H1 (cell line): Measurements from ENCODE around the gene ISY1. TPM values are rescaled to one million over a fixed set of nuclear protein-coding genes. Genes with fewer than 3 reads are reported as not detected.

ENCODE experiments used
- CTCF ChIA-PET: fragments of 300-600 bp; sonication (Branson Sonifier 250); formaldehyde crosslinking; loops from one replicate; lab custom pipeline; 2021; ENCODE audit not compliant: partially characterized antibody; lab: Charles Lee
- POLR2A ChIA-PET: fragments of 300-600 bp; sonication (Branson Sonifier 250); formaldehyde crosslinking; loops from one replicate; lab custom pipeline; 2021; ENCODE audit warnings: inconsistent platforms; ENCODE audit not compliant: partially characterized antibody; lab: Charles Lee
- DNase-seq, 2 experiments: peaks; one replicate each; pipeline versions ENCODE4 v3.0.0 to v3.0.0-alpha.2; 2010 to 2022; ENCODE audit warnings: low spot score in 2 of 2, low read depth in 1 of 2, mixed read lengths in 1 of 2
- FAIRE-seq: peaks from 2 replicates; lab custom pipeline; 2011; peaks lifted over from hg19 to GRCh38; lab: Jason Lieb, UNC
- H2AFZ ChIP-seq: 2 replicates; pipeline ENCODE4 v1.8.1; 2012; ENCODE audit warnings: low read length, inconsistent platforms
- H2AK5ac ChIP-seq: 2 replicates; pipeline ENCODE4 v1.6.1; 2013; ENCODE audit warnings: low read depth, low read length
- H2BK120ac ChIP-seq: replicated peaks from 2 replicates; pipeline ENCODE3; 2013; ENCODE audit warnings: low read depth, low read length, inconsistent platforms
- H2BK12ac ChIP-seq: 2 replicates; pipeline ENCODE4 v1.6.1; 2013; ENCODE audit warnings: low read depth, low read length
- H2BK15ac ChIP-seq: 2 replicates; pipeline ENCODE4 v1.6.1; 2013; ENCODE audit warnings: low read length
- H2BK20ac ChIP-seq: 2 replicates; pipeline ENCODE4 v1.6.1; 2013; ENCODE audit warnings: low read length
- H2BK5ac ChIP-seq: 2 replicates; pipeline ENCODE4 v1.6.1; 2013; ENCODE audit warnings: low read depth, low read length
- H3K14ac ChIP-seq: 2 replicates; pipeline ENCODE4 v1.6.1; 2013; ENCODE audit warnings: inconsistent platforms; ENCODE audit not compliant: insufficient read length
- H3K18ac ChIP-seq: 2 replicates; pipeline ENCODE4 v1.6.1; 2013; ENCODE audit warnings: low read length; ENCODE audit errors: extremely low read depth
- H3K23ac ChIP-seq: 2 replicates; pipeline ENCODE4 v1.6.1; 2013; ENCODE audit warnings: inconsistent platforms; ENCODE audit not compliant: insufficient read length
- H3K23me2 ChIP-seq: 2 replicates; pipeline ENCODE4 v1.6.1; 2013; ENCODE audit warnings: low read depth, low read length
- H3K27ac ChIP-seq: 2 replicates; pipeline ENCODE4 v1.6.1; 2011; ENCODE audit warnings: low read depth, low read length, inconsistent platforms
- H3K27me3 ChIP-seq, 4 experiments: replicated peaks in 1 of 4; 1 replicate in 1 of 4; 2 replicates in 3 of 4; pipeline versions ENCODE4 v1.6.1 to v1.8.1; 2011 to 2013; ENCODE audit warnings: low read length in 3 of 4, mild to moderate bottlenecking in 3 of 4, inconsistent platforms in 2 of 4, mixed read lengths in 2 of 4, moderate library complexity in 1 of 4; ENCODE audit not compliant: control insufficient read depth in 3 of 4, insufficient read depth in 3 of 4; ENCODE audit errors: extremely low read depth in 1 of 4
- H3K36me3 ChIP-seq, 4 experiments: 2 replicates each; pipeline versions ENCODE4 v1.6.1 to v1.8.1; 2011 to 2013; ENCODE audit warnings: mild to moderate bottlenecking in 4 of 4, low read length in 3 of 4, moderate library complexity in 2 of 4, control low read depth in 1 of 4, inconsistent platforms in 1 of 4; ENCODE audit not compliant: insufficient read depth in 4 of 4, control insufficient read depth in 2 of 4
- H3K4ac ChIP-seq: replicated peaks from 2 replicates; pipeline ENCODE3; 2013; ENCODE audit warnings: low read length, low read depth, mixed read lengths, inconsistent platforms; ENCODE audit not compliant: insufficient read length
- H3K4me1 ChIP-seq, 4 experiments: replicated peaks in 1 of 4; 1 replicate in 1 of 4; 2 replicates in 3 of 4; pipeline versions ENCODE4 v1.6.1 to v1.8.1; 2011 to 2013; ENCODE audit warnings: low read length in 3 of 4, inconsistent platforms in 2 of 4, mixed read lengths in 1 of 4; ENCODE audit not compliant: insufficient read depth in 4 of 4, control insufficient read depth in 3 of 4
- H3K4me2 ChIP-seq, 2 experiments: 2 replicates each; pipeline versions ENCODE4 v1.6.1 to v1.8.1; 2011 to 2013; ENCODE audit warnings: low read depth in 2 of 2, low read length in 2 of 2, control low read depth in 1 of 2, inconsistent platforms in 1 of 2, mild to moderate bottlenecking in 1 of 2; ENCODE audit not compliant: insufficient read depth in 1 of 2
- H3K4me3 ChIP-seq, 4 experiments: fragments of 200-600, 300-600 bp in 1 of 4; sonication (generic), shearing (Covaris generic), sonication (Bioruptor Twin) in 1 of 4; 2 replicates each; pipeline versions ENCODE4 v1.5.1 to v1.8.1; 2011 to 2016; ENCODE audit warnings: low read length in 4 of 4, low read depth in 3 of 4, control low read depth in 2 of 4, inconsistent platforms in 2 of 4, mild to moderate bottlenecking in 2 of 4, mixed read lengths in 1 of 4, moderate library complexity in 1 of 4; ENCODE audit not compliant: insufficient read depth in 2 of 4; ENCODE audit errors: extremely low read depth in 1 of 4
- H3K56ac ChIP-seq: replicated peaks from 2 replicates; pipeline ENCODE3; 2013; ENCODE audit warnings: low read depth, mild to moderate bottlenecking, mixed read lengths, low read length, inconsistent platforms; ENCODE audit not compliant: insufficient read length
- H3K79me1 ChIP-seq: 2 replicates; pipeline ENCODE4 v1.6.1; 2013; ENCODE audit warnings: low read depth, low read length, control low read depth
- H3K79me2 ChIP-seq, 2 experiments: 2 replicates each; pipeline versions ENCODE4 v1.6.1 to v1.8.1; 2012 to 2013; ENCODE audit warnings: low read length in 2 of 2, mild to moderate bottlenecking in 2 of 2, inconsistent platforms in 1 of 2; ENCODE audit not compliant: insufficient read depth in 2 of 2, control insufficient read depth in 1 of 2
- H3K9ac ChIP-seq, 4 experiments: replicated peaks in 1 of 4; 1 replicate in 1 of 4; 2 replicates in 3 of 4; pipeline versions ENCODE4 v1.6.1 to v1.8.1; 2011 to 2013; ENCODE audit warnings: low read depth in 3 of 4, low read length in 3 of 4, control low read depth in 2 of 4, mild to moderate bottlenecking in 2 of 4, moderate library complexity in 2 of 4, inconsistent platforms in 1 of 4; ENCODE audit errors: extremely low read depth in 1 of 4
- H3K9me3 ChIP-seq, 2 experiments: 2 replicates each; pipeline versions ENCODE4 v1.6.1 to v1.8.1; 2012 to 2013; ENCODE audit warnings: mild to moderate bottlenecking in 2 of 2, moderate library complexity in 2 of 2, control low read depth in 1 of 2, inconsistent platforms in 1 of 2, low read depth in 1 of 2, low read length in 1 of 2, mixed read lengths in 1 of 2; ENCODE audit not compliant: insufficient read depth in 2 of 2
- H4K20me1 ChIP-seq, 2 experiments: replicated peaks in 1 of 2; 2 replicates each; pipeline versions ENCODE3 to v1.8.1; 2011 to 2013; ENCODE audit warnings: inconsistent platforms in 2 of 2, low read length in 2 of 2, mild to moderate bottlenecking in 1 of 2; ENCODE audit not compliant: insufficient read depth in 2 of 2, control insufficient read depth in 1 of 2
- H4K5ac ChIP-seq: 2 replicates; pipeline ENCODE4 v1.6.1; 2013; ENCODE audit warnings: low read length, low read depth, mixed read lengths, inconsistent platforms; ENCODE audit not compliant: insufficient read length
- H4K8ac ChIP-seq: 2 replicates; pipeline ENCODE4 v1.8.0; 2013; ENCODE audit warnings: mild to moderate bottlenecking, moderate library complexity, low read length, inconsistent platforms; ENCODE audit not compliant: insufficient read depth; ENCODE audit errors: extremely low read depth
- H4K91ac ChIP-seq: replicated peaks from 2 replicates; pipeline ENCODE3; 2013; ENCODE audit warnings: low read length, mixed read lengths, inconsistent platforms; ENCODE audit not compliant: insufficient read length
- ASH2L ChIP-seq: fragments of 200-600, 300-600 bp; sonication (generic); IDR thresholded peaks from one replicate; pipeline ENCODE4 v1.7.1; 2017; ENCODE audit warnings: low read length
- HDAC6 ChIP-seq: IDR thresholded peaks from one replicate; pipeline ENCODE4 v1.7.1; 2012; ENCODE audit warnings: low read depth, mild to moderate bottlenecking, inconsistent platforms, low read length, moderate library complexity
- PHF8 ChIP-seq: fragments of 200-600 bp; sonication (generic); conservative IDR thresholded peaks from 2 replicates; pipeline ENCODE4 v1.7.1; 2012; ENCODE audit warnings: low read depth, mild to moderate bottlenecking, inconsistent platforms, low read length, moderate library complexity
- POLR2AphosphoS5 ChIP-seq: IDR thresholded peaks from 2 replicates; pipeline ENCODE4 v1.6.1; 2011; ENCODE audit warnings: low read depth, low read length
- RAD21 ChIP-seq, 2 experiments: IDR thresholded peaks in 1 of 2; conservative IDR thresholded peaks in 1 of 2; 2 replicates each; pipeline ENCODE4 v1.6.1; 2011; ENCODE audit warnings: low read depth in 2 of 2, low read length in 2 of 2, improper control_type of control experiment in 1 of 2, inconsistent platforms in 1 of 2, mild to moderate bottlenecking in 1 of 2, moderate library complexity in 1 of 2
- WGBS, 2 experiments: shearing (Covaris generic) in 1 of 2; methylation state at CpG; one replicate each; pipeline versions ENCODE4 v1.1.6 to v1.1.7; 2013 to 2015; ENCODE audit warnings: low lambda C conversion rate in 2 of 2, mixed read lengths in 2 of 2, inconsistent platforms in 1 of 2, low coverage in 1 of 2, missing lambda C conversion rate in 1 of 2; ENCODE audit not compliant: insufficient replicate concordance in 2 of 2, insufficient coverage in 1 of 2, insufficient read length in 1 of 2; ENCODE audit errors: extremely low coverage in 1 of 2, missing lambda C conversion rate in 1 of 2; 5-methylcytosine and 5-hydroxymethylcytosine counted together
- polyA plus RNA-seq, 7 experiments: library from polyadenylated mRNA; depleted of rRNA in 3 of 7; stranded (reverse) in 5 of 7; unstranded in 2 of 7; fragments of >200 nt in 5 of 7; fragments of 200-250 nt in 2 of 7; gene quantifications; 1 replicate in 5 of 7; 2 replicates in 1 of 7; 4 replicates in 1 of 7; pipeline versions ENCODE4 v1.2.1 to v1.2.3, GENCODE V29; 2011 to 2013; ENCODE audit warnings: missing spikeins in 2 of 7, mixed read lengths in 2 of 7
- total RNA-seq: library from RNA; stranded (reverse); fragmentation: NEBNext Ultra II Directional; extraction: Animal tissue kit (Norgen Biotek cat#: 25700); gene quantifications from 2 replicates; pipeline ENCODE4 v1.2.1, GENCODE V29; 2021
- TF ChIP-seq, protein P1 (sequence below), 3 experiments: IDR thresholded peaks; 1 replicate in 2 of 3; 2 replicates in 1 of 3; pipeline versions ENCODE4 v1.5.1 to v1.6.1; 2011; ENCODE audit warnings: low read length in 3 of 3, mild to moderate bottlenecking in 3 of 3, inconsistent platforms in 2 of 3, low read depth in 1 of 3, moderate library complexity in 1 of 3; ENCODE audit not compliant: insufficient read depth in 1 of 3; ENCODE audit errors: control extremely low read depth in 1 of 3

Gene ISY1
- total and polyA plus RNA-seq, 2 of the 8 experiments (the other 6 are each of a cell fraction or from before 2014, with no cell fraction given) = 16.6 to 38.7 TPM

DNA sequence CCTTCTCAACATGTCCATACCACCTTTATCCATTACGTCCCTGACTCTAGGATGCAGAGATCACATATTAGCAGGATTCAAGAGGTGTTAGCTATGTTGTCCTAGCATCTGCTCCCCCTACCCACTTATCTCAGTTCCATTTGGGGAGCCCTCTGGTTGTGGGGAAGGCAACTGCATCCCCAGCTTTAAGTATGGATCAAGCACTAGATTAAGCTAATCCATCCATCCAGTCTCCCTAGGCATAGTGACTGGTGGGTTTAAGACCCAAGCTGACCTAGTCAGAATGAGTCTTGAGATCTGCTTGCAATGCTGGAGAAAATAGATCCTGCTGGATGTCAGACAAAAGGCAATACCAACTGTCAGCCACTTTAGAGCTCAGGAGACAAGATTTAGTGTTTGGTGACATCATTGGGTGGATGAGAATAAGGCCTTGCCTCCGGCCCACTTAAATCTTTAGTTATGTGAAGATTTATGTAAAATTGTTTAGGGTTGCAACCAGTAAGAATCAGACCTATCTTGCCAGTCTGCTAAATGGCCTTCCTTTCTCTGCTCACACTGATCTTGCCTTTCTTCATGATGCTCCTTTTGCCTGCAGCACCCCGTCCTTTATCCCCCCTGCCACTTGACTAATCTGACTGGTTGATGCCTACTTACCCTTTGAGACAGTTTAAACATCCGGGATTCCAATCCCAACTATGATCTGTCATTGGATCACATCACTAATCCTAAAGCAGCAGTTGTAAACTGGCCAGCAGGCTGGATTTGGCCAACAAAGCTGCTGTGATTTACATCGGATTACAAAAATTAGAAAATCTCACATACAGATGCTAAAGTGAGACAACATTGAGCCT, 2.1 kb upstream of the ISY1 start:
- Histone ChIP-seq H2BK15ac (no peak overlapping the region), H3K27me3 (no peaks in the 10 kb centered on the region), H2BK20ac (no peak overlapping the region), H4K91ac (no peak overlapping the region), H3K4me3 (peak overlapping the region in 1 of 4 experiments; percentile 93; a peak in 2 of 8 replicates), H3K9ac (no peak overlapping the region), H3K79me1 (peaks cover 4% of the 10 kb centered on the region; the same call in 1 of the 2 replicates), H3K4me2 (peak overlapping the region; percentile 73 to 83; a peak in 2 of 4 replicates), H2BK120ac (no peak overlapping the region), H2BK5ac (no peak overlapping the region), H2AK5ac (no peak overlapping the region), H2AFZ (no peak overlapping the region), H3K9me3 (no peaks in the 10 kb centered on the region), H3K4me1 (peaks cover 0 to 3% (median 1%) of the 10 kb centered on the region in 4 experiments; a peak in 4 of 7 replicates), H3K23me2 (peaks cover 9% of the 10 kb centered on the region), H3K14ac (no peak overlapping the region), H4K20me1 (peaks cover 0 to 1% of the 10 kb centered on the region in 2 experiments), H3K4ac (no peak overlapping the region), H2BK12ac (no peak overlapping the region), H3K27ac (no peak overlapping the region), H3K79me2 (peaks cover 5 to 19% of the 10 kb centered on the region in 2 experiments), H4K5ac (no peak overlapping the region), H3K23ac (no peak overlapping the region), H3K36me3 (peaks cover 3 to 19% (median 13%) of the 10 kb centered on the region in 4 experiments; a peak in 6 of 8 replicates), H4K8ac (no peak overlapping the region), H3K56ac (no peak overlapping the region), H3K18ac (no peak overlapping the region)
- TF ChIP-seq POLR2AphosphoS5 (peak; percentile 37; the same call in 1 of the 2 replicates), RAD21 (IDR thresholded peaks at IDR 0.05 in 1 of 2, conservative IDR thresholded peaks at IDR 0.05 in 1 of 2; ENCODE audit: low read depth in 2 of 2, low read length in 2 of 2) (peak; percentile 28 to 33; a peak in 2 of 4 replicates), PHF8 (no peak), ASH2L (no peak), HDAC6 (no peak)
- TF ChIP-seq, protein P1, sequence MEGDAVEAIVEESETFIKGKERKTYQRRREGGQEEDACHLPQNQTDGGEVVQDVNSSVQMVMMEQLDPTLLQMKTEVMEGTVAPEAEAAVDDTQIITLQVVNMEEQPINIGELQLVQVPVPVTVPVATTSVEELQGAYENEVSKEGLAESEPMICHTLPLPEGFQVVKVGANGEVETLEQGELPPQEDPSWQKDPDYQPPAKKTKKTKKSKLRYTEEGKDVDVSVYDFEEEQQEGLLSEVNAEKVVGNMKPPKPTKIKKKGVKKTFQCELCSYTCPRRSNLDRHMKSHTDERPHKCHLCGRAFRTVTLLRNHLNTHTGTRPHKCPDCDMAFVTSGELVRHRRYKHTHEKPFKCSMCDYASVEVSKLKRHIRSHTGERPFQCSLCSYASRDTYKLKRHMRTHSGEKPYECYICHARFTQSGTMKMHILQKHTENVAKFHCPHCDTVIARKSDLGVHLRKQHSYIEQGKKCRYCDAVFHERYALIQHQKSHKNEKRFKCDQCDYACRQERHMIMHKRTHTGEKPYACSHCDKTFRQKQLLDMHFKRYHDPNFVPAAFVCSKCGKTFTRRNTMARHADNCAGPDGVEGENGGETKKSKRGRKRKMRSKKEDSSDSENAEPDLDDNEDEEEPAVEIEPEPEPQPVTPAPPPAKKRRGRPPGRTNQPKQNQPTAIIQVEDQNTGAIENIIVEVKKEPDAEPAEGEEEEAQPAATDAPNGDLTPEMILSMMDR (IDR thresholded peaks at IDR 0.05; ENCODE audit: control extremely low read depth in 1 of 3, insufficient read depth in 1 of 3, low read depth in 1 of 3, low read length in 3 of 3) = peak; percentile 15 to 58 (median 41)
- CTCF ChIA-PET = interaction anchor here (0.6 to 2.2 kb wide), 21 partner anchors 11 to 193 kb away, joined by 3 to 12 read pairs (median 4); a partner anchor contains a TSS
- DNase-seq (no peak), FAIRE-seq (no peak)
- WGBS, 2 experiments = 82% methylated on average over 5 of the region's 5 CpGs; no CpG with 5 or more reads in 1 of the 2 experiments
- POLR2A ChIA-PET = interaction anchor here (0.9 to 3.7 kb wide), 19 partner anchors 8 to 193 kb away, joined by 3 to 24 read pairs (median 4); partner anchors contain the start of genes CFAP92, COPG1, HMCES and RAB43
